Rectal smooth muscle tissue (tissue), 1 donor: ENCODE results near the gene TSPAN4.

ENCODE experiments used
- H3K27ac ChIP-seq: one replicate; pipeline ENCODE4 v1.7.0; 2013; ENCODE audit warnings: low read depth, low read length, inconsistent platforms
- H3K27me3 ChIP-seq: one replicate; pipeline ENCODE4 v1.7.0; 2013; ENCODE audit warnings: low read length; ENCODE audit not compliant: control insufficient read depth, insufficient read depth
- H3K36me3 ChIP-seq: one replicate; pipeline ENCODE4 v1.7.0; 2013; ENCODE audit warnings: low read length; ENCODE audit not compliant: control insufficient read depth, insufficient read depth
- H3K4me1 ChIP-seq: one replicate; pipeline ENCODE4 v1.7.0; 2013; ENCODE audit warnings: low read length; ENCODE audit not compliant: control insufficient read depth, insufficient read depth
- H3K4me3 ChIP-seq: one replicate; pipeline ENCODE4 v1.7.0; 2013; ENCODE audit warnings: low read length
- H3K9ac ChIP-seq: one replicate; pipeline ENCODE4 v1.7.0; 2013; ENCODE audit warnings: low read length

The TSPAN4 gene

GRCh38 chr11:889687-890475 lies 47.2 kb downstream of the TSPAN4 start:
- no peak overlapping the region for H3K9ac ChIP-seq
- H3K27ac ChIP-seq = no peak overlapping the region
- H3K36me3 ChIP-seq = no peaks in the 10 kb centered on the region
- H3K4me1 ChIP-seq = no peaks in the 10 kb centered on the region
- no peaks in the 10 kb centered on the region for H3K27me3 ChIP-seq
- no peak overlapping the region for H3K4me3 ChIP-seq

GRCh38 chr11:890794-891540 lies 48.3 kb downstream of the TSPAN4 start:
- H3K27me3 ChIP-seq = no peaks in the 10 kb centered on the region
- H3K4me1 ChIP-seq = no peaks in the 10 kb centered on the region
- H3K36me3 ChIP-seq = no peaks in the 10 kb centered on the region
- H3K9ac ChIP-seq = no peak overlapping the region
- H3K4me3 ChIP-seq = no peak overlapping the region
- H3K27ac ChIP-seq = no peak overlapping the region

- no peak overlapping the region for H3K4me3 ChIP-seq
- H3K36me3 ChIP-seq = no peaks in the 10 kb centered on the region
- H3K27me3 ChIP-seq = no peaks in the 10 kb centered on the region
- H3K9ac ChIP-seq = no peak overlapping the region
- H3K27ac ChIP-seq = no peak overlapping the region
- peaks cover 6% of the 10 kb centered on the region for H3K4me1 ChIP-seq
Observed at GRCh38 chr11:893008-893654, 50.5 kb downstream of the TSPAN4 start.

- Histone ChIP-seq H3K27me3 (no peaks in the 10 kb centered on the region), H3K4me1 (peaks cover 6% of the 10 kb centered on the region), H3K4me3 (no peak overlapping the region), H3K27ac (no peak overlapping the region), H3K36me3 (peaks cover 4% of the 10 kb centered on the region), H3K9ac (no peak overlapping the region)
Observed at GRCh38 chr11:894575-895201, 52.0 kb downstream of the TSPAN4 start.

GRCh38 chr11:895331-896110 lies 52.9 kb downstream of the TSPAN4 start:
- H3K4me3 ChIP-seq = no peak overlapping the region
- H3K27me3 ChIP-seq = no peaks in the 10 kb centered on the region
- no peak overlapping the region for H3K27ac ChIP-seq

GRCh38 chr11:897253-898142 lies 54.8 kb downstream of the TSPAN4 start:
- Histone ChIP-seq H3K4me3 (no peak overlapping the region), H3K9ac (no peak overlapping the region), H3K27ac (peak overlapping the region; percentile 56), H3K27me3 (no peaks in the 10 kb centered on the region), H3K36me3 (peaks cover 29% of the 10 kb centered on the region), H3K4me1 (peaks cover 6% of the 10 kb centered on the region)

More at GRCh38 chr11:895331-896110, 52.9 kb downstream of the TSPAN4 start:
- Histone ChIP-seq H3K36me3 (peaks cover 12% of the 10 kb centered on the region), H3K4me1 (peaks cover 6% of the 10 kb centered on the region), H3K9ac (no peak overlapping the region)

- Histone ChIP-seq H3K36me3 (peaks cover 32% of the 10 kb centered on the region), H3K9ac (no peak overlapping the region), H3K4me3 (no peak overlapping the region), H3K27me3 (no peaks in the 10 kb centered on the region), H3K4me1 (peaks cover 6% of the 10 kb centered on the region), H3K27ac (peak overlapping the region; percentile 56)
Observed at GRCh38 chr11:898143-898511, 55.5 kb downstream of the TSPAN4 start.

GRCh38 chr11:898540-899190 lies 56.0 kb downstream of the TSPAN4 start:
- Histone ChIP-seq H3K36me3 (peaks cover 32% of the 10 kb centered on the region), H3K27me3 (no peaks in the 10 kb centered on the region), H3K27ac (no peak overlapping the region), H3K9ac (no peak overlapping the region), H3K4me1 (peaks cover 6% of the 10 kb centered on the region), H3K4me3 (no peak overlapping the region)

DNA sequence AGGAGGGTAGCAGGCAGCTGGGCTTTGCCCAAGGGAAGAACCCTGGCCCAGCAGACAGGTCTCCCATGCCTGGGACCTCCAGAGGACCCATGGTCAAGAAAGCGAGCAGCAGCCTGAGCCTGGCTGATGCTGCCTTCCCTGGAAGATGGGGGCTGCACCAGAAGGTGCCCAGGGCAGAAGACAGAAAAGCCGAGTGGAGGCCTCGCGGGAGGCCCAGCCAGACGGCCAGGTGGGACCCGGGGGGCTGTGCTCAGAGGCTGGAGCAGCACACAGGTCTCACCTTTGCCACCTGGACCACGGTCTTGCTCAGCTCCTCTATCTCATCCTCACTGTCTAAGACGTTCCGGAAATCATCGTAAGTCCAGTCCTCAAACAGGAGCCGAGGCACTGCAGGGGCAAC lies 57.1 kb downstream of the TSPAN4 start:
- no peak overlapping the region for H3K27ac ChIP-seq
- H3K4me3 ChIP-seq = no peak overlapping the region
- H3K27me3 ChIP-seq = no peaks in the 10 kb centered on the region
- H3K9ac ChIP-seq = no peak overlapping the region
- peaks cover 42% of the 10 kb centered on the region for H3K36me3 ChIP-seq
- peaks cover 6% of the 10 kb centered on the region for H3K4me1 ChIP-seq

DNA sequence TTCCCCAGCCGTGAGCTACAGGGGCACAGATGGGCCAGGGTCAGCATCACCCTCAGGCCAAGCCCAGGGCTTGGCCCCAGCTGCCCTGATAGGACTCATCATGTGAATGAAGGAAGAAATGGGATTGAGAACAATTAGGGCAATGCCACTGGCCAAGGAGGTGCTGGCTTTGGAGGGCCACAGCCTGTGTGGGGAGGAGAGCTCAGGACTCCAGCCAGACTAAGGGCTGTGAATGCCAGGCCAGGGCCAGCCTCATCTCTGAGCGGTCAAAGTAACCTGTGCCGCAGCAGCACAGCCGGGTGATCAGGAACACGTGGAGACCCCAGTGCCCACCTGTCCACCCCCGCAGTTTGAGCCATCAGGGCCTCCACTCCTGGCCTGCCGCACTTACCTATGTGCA lies 57.9 kb downstream of the TSPAN4 start:
- Histone ChIP-seq H3K4me3 (no peak overlapping the region), H3K36me3 (peaks cover 42% of the 10 kb centered on the region), H3K4me1 (peaks cover 6% of the 10 kb centered on the region), H3K27me3 (no peaks in the 10 kb centered on the region), H3K27ac (no peak overlapping the region), H3K9ac (no peak overlapping the region)
